HL-60 (cell line): Measurements from ENCODE around the gene PRRC2C.

ENCODE experiments used
- POLR2AphosphoS5 ChIP-seq: IDR thresholded peaks from 2 replicates; pipeline ENCODE4 v1.6.1; 2012; ENCODE audit warnings: low read depth
- TF ChIP-seq, protein P1 (sequence below): IDR thresholded peaks from one replicate; pipeline ENCODE4 v1.5.1; 2011; ENCODE audit warnings: low read length, control low read depth, inconsistent platforms; ENCODE audit not compliant: insufficient read depth

DNA sequence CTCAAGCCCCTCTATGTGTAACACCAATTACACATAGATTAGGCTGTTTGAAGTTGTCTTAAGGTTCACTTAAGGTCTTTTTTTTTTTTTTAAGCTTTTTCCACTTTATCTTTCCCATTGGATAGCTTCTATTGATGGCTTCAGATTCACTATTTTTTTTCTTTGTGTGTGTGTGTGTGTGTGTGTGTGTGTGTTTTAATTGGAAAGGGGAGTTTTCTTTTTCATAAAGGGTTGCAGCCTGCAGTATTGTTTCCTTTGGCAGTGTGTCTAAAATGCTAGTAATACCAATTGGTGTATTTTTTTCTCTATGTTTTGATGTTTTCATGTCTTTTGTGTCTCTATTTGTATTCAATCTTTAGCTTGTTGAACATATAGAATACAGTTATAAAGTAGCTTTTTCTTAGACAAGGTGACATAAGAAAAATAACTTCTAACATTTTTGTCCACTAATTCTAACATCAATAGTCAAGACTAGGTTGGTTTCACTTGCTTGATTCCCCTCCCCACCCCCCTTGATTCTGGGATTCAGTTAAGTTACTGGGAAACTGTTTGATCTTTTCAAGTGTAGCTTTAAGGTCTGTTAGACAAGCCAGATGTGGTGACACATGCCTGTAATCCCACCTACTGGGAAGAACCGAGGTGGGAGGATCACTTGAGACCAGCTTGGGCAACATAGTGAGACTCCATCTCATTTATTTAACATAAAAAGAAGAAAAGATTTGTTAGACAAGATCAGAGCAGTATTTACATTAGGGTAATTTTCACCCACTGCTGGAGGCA, 21.4 kb downstream of the PRRC2C start:
- TF ChIP-seq, protein P1, sequence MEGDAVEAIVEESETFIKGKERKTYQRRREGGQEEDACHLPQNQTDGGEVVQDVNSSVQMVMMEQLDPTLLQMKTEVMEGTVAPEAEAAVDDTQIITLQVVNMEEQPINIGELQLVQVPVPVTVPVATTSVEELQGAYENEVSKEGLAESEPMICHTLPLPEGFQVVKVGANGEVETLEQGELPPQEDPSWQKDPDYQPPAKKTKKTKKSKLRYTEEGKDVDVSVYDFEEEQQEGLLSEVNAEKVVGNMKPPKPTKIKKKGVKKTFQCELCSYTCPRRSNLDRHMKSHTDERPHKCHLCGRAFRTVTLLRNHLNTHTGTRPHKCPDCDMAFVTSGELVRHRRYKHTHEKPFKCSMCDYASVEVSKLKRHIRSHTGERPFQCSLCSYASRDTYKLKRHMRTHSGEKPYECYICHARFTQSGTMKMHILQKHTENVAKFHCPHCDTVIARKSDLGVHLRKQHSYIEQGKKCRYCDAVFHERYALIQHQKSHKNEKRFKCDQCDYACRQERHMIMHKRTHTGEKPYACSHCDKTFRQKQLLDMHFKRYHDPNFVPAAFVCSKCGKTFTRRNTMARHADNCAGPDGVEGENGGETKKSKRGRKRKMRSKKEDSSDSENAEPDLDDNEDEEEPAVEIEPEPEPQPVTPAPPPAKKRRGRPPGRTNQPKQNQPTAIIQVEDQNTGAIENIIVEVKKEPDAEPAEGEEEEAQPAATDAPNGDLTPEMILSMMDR = no peak
- no peak for TF ChIP-seq POLR2AphosphoS5
